Lung (tissue), 12 donors: ENCODE measurements around the gene TPPP2. TPM values are rescaled to one million over a fixed set of nuclear protein-coding genes. Genes with fewer than 3 reads are reported as not detected.

Experiments
- ATAC-seq: fragments of 200-7000 bp; cut with Tn5 transposase; one replicate; pipeline ENCODE4 v1.9.1; 2020; ENCODE audit warnings: moderate number of reproducible peaks; ENCODE audit not compliant: insufficient read depth, low FRiP score
- DNase-seq, 3 donors: peaks; one replicate each; pipeline ENCODE4 v3.0.0-alpha.2; 2013 to 2017
- H3K27ac ChIP-seq, 2 donors: one replicate each; pipeline ENCODE4 v1.5.1; 2013; ENCODE audit warnings: mild to moderate bottlenecking in 2 of 2, moderate library complexity in 2 of 2, control low read depth in 1 of 2, inconsistent platforms in 1 of 2, low read depth in 1 of 2, low read length in 1 of 2
- H3K27me3 ChIP-seq, 3 donors: one replicate each; pipeline ENCODE4 v1.5.1; 2013; ENCODE audit warnings: low read length in 2 of 3; ENCODE audit not compliant: control insufficient read depth in 3 of 3, insufficient read depth in 3 of 3
- H3K36me3 ChIP-seq, 4 donors: one replicate each; pipeline ENCODE4 v1.5.1; 2013; ENCODE audit warnings: low read length in 4 of 4, mild to moderate bottlenecking in 1 of 4, moderate library complexity in 1 of 4; ENCODE audit not compliant: control insufficient read depth in 4 of 4, insufficient read depth in 4 of 4
- H3K4me1 ChIP-seq, 5 donors: one replicate each; pipeline ENCODE4 v1.5.1; 2013; ENCODE audit warnings: low read length in 5 of 5, mild to moderate bottlenecking in 2 of 5, moderate library complexity in 1 of 5; ENCODE audit not compliant: control insufficient read depth in 5 of 5, insufficient read depth in 5 of 5
- H3K4me3 ChIP-seq: one replicate; pipeline ENCODE4 v1.5.1; 2013; ENCODE audit warnings: mild to moderate bottlenecking, control low read depth, moderate library complexity
- H3K9ac ChIP-seq, 2 donors: one replicate each; pipeline ENCODE4 v1.5.1; 2013; ENCODE audit warnings: low read length in 2 of 2, control low read depth in 1 of 2; ENCODE audit not compliant: insufficient read depth in 1 of 2
- H3K9me3 ChIP-seq, 4 donors: one replicate each; pipeline ENCODE4 v1.5.1; 2013; ENCODE audit warnings: low read length in 3 of 4, mild to moderate bottlenecking in 1 of 4, moderate library complexity in 1 of 4; ENCODE audit not compliant: control insufficient read depth in 4 of 4, insufficient read depth in 3 of 4
- CTCF ChIP-seq: IDR thresholded peaks from 2 replicates; pipeline ENCODE4 v1.5.1; 2012; ENCODE audit warnings: mild to moderate bottlenecking; ENCODE audit errors: control extremely low read depth, extremely low read depth
- WGBS, 2 donors: extraction: QIAGEN DNeasy Blood & Tissue Kit; methylation state at CpG; one replicate each; pipeline ENCODE4 v1.1.7; 2013; 5-methylcytosine and 5-hydroxymethylcytosine counted together
- polyA plus RNA-seq, 2 donors: library from polyadenylated mRNA; stranded (reverse); fragments of 200-250 nt; gene quantifications; one replicate each; pipeline ENCODE4 v1.2.1, GENCODE V29; 2013
- total RNA-seq, 2 donors: library from RNA; depleted of rRNA in 1 of 2; stranded (reverse); fragments of >200 nt in 1 of 2; gene quantifications; one replicate each; pipeline ENCODE4 v1.2.1, GENCODE V29; 2014 to 2021
- donor health status: control.
- donor health status: control.
- donor health status: Bipolar disorder and iron deficiency.
- donor health status: healthy.
- donor health status: DM: yes; HTN: yes; CAD: no.

The TPPP2 gene
- total and polyA plus RNA-seq, 4 donors: 0.65 TPM; not detected in 3

DNA sequence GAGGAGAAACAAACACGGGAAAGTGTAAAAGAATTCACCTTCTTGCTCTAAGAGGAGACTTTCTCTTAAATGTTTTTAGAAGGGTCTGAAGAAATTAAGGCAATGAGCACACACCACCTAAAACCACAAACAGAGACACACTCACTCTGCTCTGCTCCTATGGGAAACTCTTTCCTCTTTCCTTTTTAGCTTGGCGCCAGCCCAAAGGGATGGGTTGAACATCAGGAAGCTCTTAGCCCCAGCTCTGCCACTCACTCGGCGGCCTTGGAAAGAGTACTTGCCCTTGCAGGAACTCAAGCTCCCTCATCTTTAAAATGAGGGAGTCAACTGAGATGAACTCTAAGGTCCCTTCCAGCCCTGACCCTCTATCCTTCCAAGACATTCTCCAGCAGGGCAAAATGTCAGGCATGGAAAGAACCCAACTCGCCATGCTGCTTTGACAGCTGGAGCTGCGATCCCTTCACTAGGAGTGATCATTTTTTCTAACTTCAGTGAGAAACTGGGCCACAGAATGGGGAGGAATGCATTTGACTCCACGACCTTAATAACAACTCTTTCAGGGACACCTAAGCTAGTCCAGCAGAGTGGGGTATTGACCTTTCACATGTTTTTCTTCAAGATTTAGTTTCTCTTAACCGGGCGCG lies 26.6 kb downstream of the TPPP2 start:
- Histone ChIP-seq H3K9ac (no peak overlapping the region), H3K4me3 (no peak overlapping the region), H3K9me3 (no peaks in the 10 kb centered on the region), H3K27me3 (no peaks in the 10 kb centered on the region), H3K27ac (no peak overlapping the region), H3K4me1 (peaks cover 0 to 5% (median 0%) of the 10 kb centered on the region in 5 donors), H3K36me3 (no peaks in the 10 kb centered on the region)
- no peak for ATAC-seq
- TF ChIP-seq CTCF: no peak
- DNase-seq: peak in 1 of 3 donors; percentile 23
- WGBS, 2 donors: 76 to 79% methylated on average over 10 of the region's 10 CpGs

DNA sequence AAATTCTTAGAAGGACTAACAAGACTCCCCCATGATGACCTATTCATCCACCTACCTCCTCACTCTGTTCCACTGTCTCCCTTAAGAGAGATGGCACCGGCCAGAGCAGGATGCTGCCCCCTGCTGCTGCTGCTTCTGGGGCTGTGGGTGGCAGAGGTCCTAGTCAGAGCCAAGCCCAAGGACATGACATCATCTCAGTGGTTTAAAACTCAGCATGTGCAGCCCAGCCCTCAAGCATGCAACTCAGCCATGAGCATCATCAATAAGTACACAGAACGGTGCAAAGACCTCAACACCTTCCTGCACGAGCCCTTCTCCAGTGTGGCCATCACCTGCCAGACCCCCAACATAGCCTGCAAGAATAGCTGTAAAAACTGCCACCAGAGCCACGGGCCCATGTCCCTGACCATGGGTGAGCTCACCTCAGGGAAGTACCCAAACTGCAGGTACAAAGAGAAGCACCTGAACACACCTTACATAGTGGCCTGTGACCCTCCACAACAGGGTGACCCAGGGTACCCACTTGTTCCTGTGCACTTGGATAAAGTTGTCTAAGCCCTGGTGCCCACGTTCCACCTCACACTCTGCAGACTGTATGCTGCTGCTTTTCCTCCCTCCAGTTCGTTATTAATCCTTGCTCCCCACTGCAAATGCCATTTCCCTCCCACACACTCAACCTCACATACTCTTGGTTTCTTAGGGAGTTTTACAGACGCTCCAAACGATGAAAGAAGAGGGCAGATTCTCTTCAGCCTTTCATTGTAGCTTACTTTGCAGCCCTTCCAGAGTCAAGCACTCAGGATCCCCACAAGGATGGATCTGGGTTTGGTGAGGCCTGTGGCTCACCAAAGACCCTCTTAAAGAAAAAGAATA lies 28.0 kb downstream of the TPPP2 start, which contains the start of gene RNASE8:
Gene RNASE8 (plus strand): TSS at position 20 of the 873 bp plus-strand sequence. CDS start 71 bp downstream, at position 91.
- Histone ChIP-seq H3K4me3 (no peak within 1 kb of the TSS), H3K9ac (no peak within 1 kb of the TSS), H3K9me3 (no peaks in the 10 kb centered on the region), H3K4me1 (peaks cover 0 to 5% (median 0%) of the 10 kb centered on the region in 5 donors), H3K27ac (no peak within 1 kb of the TSS), H3K36me3 (no peaks in the 10 kb centered on the region), H3K27me3 (no peaks in the 10 kb centered on the region)
- TF ChIP-seq CTCF: no peak
- DNase-seq (no peak), ATAC-seq (no peak)
- WGBS, 2 donors: 81 to 84% methylated on average over 8 of the region's 8 CpGs

DNA sequence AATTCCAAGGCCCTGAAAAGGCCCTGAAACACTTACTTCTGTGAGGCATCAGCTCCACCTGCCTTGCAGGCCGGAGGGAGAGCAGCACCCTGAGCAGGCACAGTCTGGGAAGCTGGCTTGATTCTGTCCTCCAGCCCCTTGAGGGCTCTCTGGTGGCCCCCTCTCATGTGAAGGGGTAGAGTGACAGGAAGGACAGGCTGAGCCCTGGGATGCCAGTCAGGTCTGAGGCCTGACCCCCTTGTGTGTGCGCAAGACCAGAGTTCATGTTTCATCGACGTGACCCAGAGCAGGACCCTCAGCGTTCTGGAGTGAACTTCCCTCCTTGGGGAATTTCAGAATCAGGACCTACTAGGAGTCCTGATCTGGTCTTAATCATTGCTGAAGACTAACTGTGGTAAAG lies 28.9 kb downstream of the TPPP2 start:
- no peak for ATAC-seq
- Histone ChIP-seq H3K4me1 (peaks cover 0 to 5% (median 0%) of the 10 kb centered on the region in 5 donors), H3K9ac (no peak overlapping the region), H3K27ac (no peak overlapping the region), H3K36me3 (no peaks in the 10 kb centered on the region), H3K4me3 (no peak overlapping the region), H3K9me3 (no peaks in the 10 kb centered on the region), H3K27me3 (no peaks in the 10 kb centered on the region)
- no peak for DNase-seq
- no peak for TF ChIP-seq CTCF
- WGBS, 2 donors: 89 to 93% methylated on average over 5 of the region's 5 CpGs
